GM19468 (cell line): ENCODE measurements around the gene ESD.
A peak's percentile ranks its signal among the peaks of the same experiment; 100 is the strongest.
"Not testable (repeated sequence)": the region's sequence is repeated elsewhere in the genome, so short reads cannot be mapped to it uniquely, and the experiment has no call there.

Experiments used
- ATAC-seq: cut with Tn5 transposase; IDR thresholded peaks from one replicate; pipeline ENCODE4 v1.9.1; 2021; ENCODE audit warnings: mild to moderate bottlenecking, moderate library complexity, moderate number of reproducible peaks; ENCODE audit not compliant: unreplicated experiment; ENCODE audit errors: extremely low read depth

Gene ESD

GRCh38 chr13:46796129-46796514, 839 bp downstream of the ESD start:
- ATAC-seq, result no peak

- ATAC-seq, result no peak
Measured at GRCh38 chr13:46795321-46795720, 1.6 kb downstream of the ESD start.

- ATAC-seq, result no peak
Measured at GRCh38 chr13:46783504-46783903, 13.5 kb downstream of the ESD start.

- no peak for ATAC-seq
Measured at GRCh38 chr13:46782691-46783090, 14.3 kb downstream of the ESD start.

- ATAC-seq, result no peak
Measured at GRCh38 chr13:46782066-46782465, 14.9 kb downstream of the ESD start.

GRCh38 chr13:46778890-46779289, 18.1 kb downstream of the ESD start:
- no peak for ATAC-seq

- no peak for ATAC-seq
Measured at GRCh38 chr13:46778095-46778494, 18.9 kb downstream of the ESD start.

GRCh38 chr13:46775385-46776107, 21.4 kb downstream of the ESD start:
- ATAC-seq, result no peak

- no peak for ATAC-seq
Measured at GRCh38 chr13:46773541-46773940, 23.4 kb downstream of the ESD start.

- ATAC-seq, result no peak
Measured at GRCh38 chr13:46771693-46772092, 25.3 kb downstream of the ESD start.

GRCh38 chr13:46769925-46770324, 27.0 kb downstream of the ESD start:
- not testable (repeated sequence) for ATAC-seq

- ATAC-seq, result no peak
Measured at GRCh38 chr13:46761866-46762265, 35.1 kb downstream of the ESD start.

GRCh38 chr13:46761174-46761573, 35.8 kb downstream of the ESD start:
- no peak for ATAC-seq

GRCh38 chr13:46759846-46760245, 37.1 kb downstream of the ESD start:
- ATAC-seq, result no peak

GRCh38 chr13:46757640-46758039, 39.3 kb downstream of the ESD start:
- ATAC-seq, result no peak

GRCh38 chr13:46756977-46757376, 40.0 kb downstream of the ESD start:
- no peak for ATAC-seq

- ATAC-seq, result not testable (repeated sequence)
Measured at GRCh38 chr13:46755508-46755907, 41.5 kb downstream of the ESD start.

- ATAC-seq, result no peak
Measured at GRCh38 chr13:46754812-46755211, 42.1 kb downstream of the ESD start.

- no peak for ATAC-seq
Measured at GRCh38 chr13:46753917-46754316, 43.0 kb downstream of the ESD start.

GRCh38 chr13:46753137-46753536, 43.8 kb downstream of the ESD start:
- ATAC-seq, result no peak

GRCh38 chr13:46751811-46752635, 44.9 kb downstream of the ESD start:
- ATAC-seq, result peak; percentile 55

GRCh38 chr13:46749951-46750350, 47.0 kb downstream of the ESD start:
- ATAC-seq, result no peak
